Astrocyte of the cerebellum (primary cell): ENCODE data around the gene CRTC2.
"Not testable (repeated sequence)": the region's sequence is repeated elsewhere in the genome, so short reads cannot be mapped to it uniquely, and the experiment has no call there.

Source experiments
- DNase-seq: peaks from one replicate; pipeline ENCODE4 v3.0.0-alpha.2; 2011; ENCODE audit warnings: low read depth
- H3K4me3 ChIP-seq: 2 replicates; pipeline ENCODE4 v1.5.1; 2011; ENCODE audit warnings: mild to moderate bottlenecking, low read depth, low read length, moderate library complexity
- CTCF ChIP-seq: IDR thresholded peaks from 2 replicates; pipeline ENCODE4 v1.5.1; 2012; ENCODE audit warnings: low read length, low read depth, moderate library complexity, mild to moderate bottlenecking; ENCODE audit errors: missing control alignments
- in situ Hi-C: cut with HindIII; loops from 2 replicates; pipeline ENCODE4 v1.10.0; 2017; ENCODE audit warnings: low sequenced_read_pairs

Gene CRTC2

GRCh38 chr1:153958111-153958960 lies at the start of gene CRTC2:
Gene CRTC2 (minus strand): TSS chr1:153958612. CDS start chr1:153958497, 115 bp downstream.
- in situ Hi-C loops: no loop called here
- peak; percentile 97 for DNase-seq
- peak; percentile 4 for TF ChIP-seq CTCF
- peak within 1 kb of the TSS; percentile 94 for H3K4me3 ChIP-seq

- H3K4me3 ChIP-seq: no peak overlapping the region
- in situ Hi-C loops: no loop called here
- no peak for TF ChIP-seq CTCF
- DNase-seq: no peak
These were observed 47.7 kb upstream of the CRTC2 start for GRCh38 chr1:154006136-154006535.

- in situ Hi-C loops: no loop called here
- no peak overlapping the region for H3K4me3 ChIP-seq
- TF ChIP-seq CTCF: no peak
- DNase-seq: no peak
These were observed 42.0 kb upstream of the CRTC2 start for GRCh38 chr1:154000420-154000819.

GRCh38 chr1:153996882-153997281 lies 38.5 kb upstream of the CRTC2 start:
- DNase-seq, H3K4me3 ChIP-seq, in situ Hi-C loops: not testable (repeated sequence)

- no peak for DNase-seq
- no peak overlapping the region for H3K4me3 ChIP-seq
- in situ Hi-C loops: no loop called here
- no peak for TF ChIP-seq CTCF
These were observed 37.2 kb upstream of the CRTC2 start for GRCh38 chr1:153995640-153996039.

- no peak overlapping the region for H3K4me3 ChIP-seq
- in situ Hi-C loops: no loop called here
- no peak for TF ChIP-seq CTCF
- no peak for DNase-seq
These were observed 36.8 kb upstream of the CRTC2 start for GRCh38 chr1:153995202-153995601.

- no peak for TF ChIP-seq CTCF
- in situ Hi-C loops: no loop called here
- DNase-seq: no peak
- H3K4me3 ChIP-seq: peak overlapping the region; percentile 85
These were observed 33.4 kb upstream of the CRTC2 start for GRCh38 chr1:153991806-153992205.
